Testis (tissue), 3 donors: ENCODE results near the gene U2SURP. TPM values are rescaled to one million over a fixed set of nuclear protein-coding genes. Genes with fewer than 3 reads are reported as not detected.

Source experiments
- DNase-seq: peaks from one replicate; pipeline ENCODE4 v3.0.0-alpha.2; 2019
- H3K27ac ChIP-seq, 2 donors: fragments of 200-600 bp; sonication (generic); one replicate each; pipeline ENCODE4 v1.5.1; 2019
- H3K27me3 ChIP-seq: fragments of 200-600 bp; sonication (generic); one replicate; pipeline ENCODE4 v1.5.1; 2019
- H3K36me3 ChIP-seq: fragments of 200-600 bp; sonication (generic); one replicate; pipeline ENCODE4 v1.5.1; 2017; ENCODE audit warnings: low read depth; ENCODE audit errors: missing control alignments
- H3K4me1 ChIP-seq: fragments of 200-600 bp; sonication (generic); one replicate; pipeline ENCODE4 v1.5.1; 2019
- H3K4me3 ChIP-seq, 2 donors: fragments of 200-600 bp; sonication (generic); one replicate each; pipeline ENCODE4 v1.5.1; 2017 to 2019
- H3K9me3 ChIP-seq: fragments of 200-600 bp; sonication (generic); one replicate; pipeline ENCODE4 v1.5.1; 2017
- CTCF ChIP-seq, 3 experiments: fragments of 450-650 bp in 2 of 3; fragments of 200-600 bp in 1 of 3; sonication (generic) in 1 of 3; IDR thresholded peaks; one replicate each; pipeline ENCODE4 v1.5.1; 2016 to 2019; ENCODE audit warnings: antibody characterized with exemption in 3 of 3, mild to moderate bottlenecking in 2 of 3, moderate library complexity in 1 of 3
- POLR2A ChIP-seq: fragments of 450-650 bp; IDR thresholded peaks from one replicate; pipeline ENCODE4 v1.6.1; 2017; ENCODE audit warnings: antibody characterized with exemption, mild to moderate bottlenecking, moderate library complexity
- WGBS, 2 donors: methylation state at CpG; one replicate each; pipeline ENCODE4 v1.1.5; 2018; 5-methylcytosine and 5-hydroxymethylcytosine counted together
- intact Hi-C: fragments of 100-400 bp; cut with DNase I; formaldehyde crosslinking; loops from one replicate; pipeline ENCODE4 v1.15.1; 2023; ENCODE audit warnings: low total_unique reads
- polyA plus RNA-seq: library from polyadenylated mRNA; stranded (reverse); fragments of 350-450 nt; fragmentation: Illumina TruSeq; extraction: RNeasy Lipid Tissue Mini Kit (QIAGEN cat#74804); gene quantifications from one replicate; pipeline ENCODE4 v1.2.3, GENCODE V29; 2014; ENCODE audit warnings: low read depth, low replicate concordance; ENCODE audit not compliant: insufficient read depth
- total RNA-seq, 2 donors: library from RNA; depleted of rRNA; stranded (reverse); fragments of >200 nt; gene quantifications; one replicate each; pipeline ENCODE4 v1.2.3, GENCODE V29; 2016

The U2SURP gene
- total and polyA plus RNA-seq, 3 donors from 2014 or later, result 38.1 to 112 (median 110) TPM

- Histone ChIP-seq H3K27ac (no peak overlapping the region), H3K36me3 (no peaks in the 10 kb centered on the region), H3K4me3 (no peak overlapping the region), H3K27me3 (no peaks in the 10 kb centered on the region), H3K4me1 (no peaks in the 10 kb centered on the region), H3K9me3 (no peaks in the 10 kb centered on the region)
- TF ChIP-seq POLR2A (no peak), CTCF (IDR thresholded peaks at IDR 0.05) (no peak)
- no peak for DNase-seq
- 92 to 93% methylated on average over 2 of the region's 2 CpGs for WGBS, 2 donors
- intact Hi-C loops, result no loop called here
These were observed 52.6 kb downstream of the U2SURP start for GRCh38 chr3:143054011-143054410.

- no peaks in the 10 kb centered on the region for H3K27me3 ChIP-seq
- 94 to 95% methylated on average over 3 of the region's 3 CpGs for WGBS, 2 donors
These were observed 55.0 kb downstream of the U2SURP start for GRCh38 chr3:143056372-143056771.

DNA sequence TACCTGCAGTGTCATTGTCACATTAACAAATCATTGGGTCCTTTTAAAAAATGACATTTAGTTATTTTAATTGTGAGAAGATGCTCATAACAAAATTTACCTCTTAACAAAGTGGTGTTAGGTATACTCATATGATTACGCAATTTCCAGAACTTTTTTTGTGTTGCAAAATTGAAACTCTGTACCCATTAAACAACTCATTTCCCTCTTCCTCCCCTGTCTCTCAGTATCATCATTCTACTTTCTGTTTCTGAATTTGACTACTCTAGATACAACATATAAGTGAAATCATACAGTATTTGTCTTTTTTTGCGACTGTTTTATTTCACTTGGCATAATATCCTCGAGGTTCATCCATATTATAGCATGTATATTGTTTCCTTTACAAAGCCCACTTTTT lies 59.5 kb downstream of the U2SURP start:
- WGBS, 2 donors, result 91 to 94% methylated on average over 3 of the region's 3 CpGs
- Histone ChIP-seq H3K9me3 (no peaks in the 10 kb centered on the region), H3K36me3 (no peaks in the 10 kb centered on the region), H3K4me1 (no peaks in the 10 kb centered on the region), H3K27me3 (no peaks in the 10 kb centered on the region), H3K27ac (no peak overlapping the region), H3K4me3 (no peak overlapping the region)
- TF ChIP-seq POLR2A (no peak), CTCF (IDR thresholded peaks at IDR 0.05) (no peak)
- intact Hi-C loops, result no loop called here
- DNase-seq, result no peak

More at GRCh38 chr3:143056372-143056771, 55.0 kb downstream of the U2SURP start:
- intact Hi-C loops, result no loop called here
- Histone ChIP-seq H3K4me3 (no peak overlapping the region), H3K36me3 (no peaks in the 10 kb centered on the region), H3K27ac (no peak overlapping the region), H3K4me1 (no peaks in the 10 kb centered on the region), H3K9me3 (no peaks in the 10 kb centered on the region)
- no peak for DNase-seq
- TF ChIP-seq POLR2A, result no peak
- TF ChIP-seq CTCF (IDR thresholded peaks at IDR 0.05), result no peak

GRCh38 chr3:143063018-143063417 lies 61.6 kb downstream of the U2SURP start:
- Histone ChIP-seq H3K36me3 (no peaks in the 10 kb centered on the region), H3K27ac (no peak overlapping the region), H3K9me3 (no peaks in the 10 kb centered on the region), H3K4me3 (no peak overlapping the region), H3K4me1 (no peaks in the 10 kb centered on the region), H3K27me3 (no peaks in the 10 kb centered on the region)
- intact Hi-C loops, result no loop called here
- WGBS, 2 donors, result 82 to 89% methylated on average over 2 of the region's 2 CpGs
- TF ChIP-seq CTCF (IDR thresholded peaks at IDR 0.05), result no peak
- no peak for TF ChIP-seq POLR2A
- DNase-seq, result no peak

- no peaks in the 10 kb centered on the region for H3K36me3 ChIP-seq
- DNase-seq, result no peak
- intact Hi-C loops, result no loop called here
- no peak overlapping the region for H3K27ac ChIP-seq
- 84 to 88% methylated on average over 5 of the region's 5 CpGs for WGBS, 2 donors
- H3K27me3 ChIP-seq, result no peaks in the 10 kb centered on the region
- H3K4me3 ChIP-seq, result no peak overlapping the region
- no peaks in the 10 kb centered on the region for H3K4me1 ChIP-seq
- no peaks in the 10 kb centered on the region for H3K9me3 ChIP-seq
- TF ChIP-seq POLR2A (no peak), CTCF (IDR thresholded peaks at IDR 0.05) (no peak)
These were observed 63.4 kb downstream of the U2SURP start for GRCh38 chr3:143064777-143065176.
